Measurements from ENCODE around the gene PLA2G1B.

PLA2G1B gene

DNA sequence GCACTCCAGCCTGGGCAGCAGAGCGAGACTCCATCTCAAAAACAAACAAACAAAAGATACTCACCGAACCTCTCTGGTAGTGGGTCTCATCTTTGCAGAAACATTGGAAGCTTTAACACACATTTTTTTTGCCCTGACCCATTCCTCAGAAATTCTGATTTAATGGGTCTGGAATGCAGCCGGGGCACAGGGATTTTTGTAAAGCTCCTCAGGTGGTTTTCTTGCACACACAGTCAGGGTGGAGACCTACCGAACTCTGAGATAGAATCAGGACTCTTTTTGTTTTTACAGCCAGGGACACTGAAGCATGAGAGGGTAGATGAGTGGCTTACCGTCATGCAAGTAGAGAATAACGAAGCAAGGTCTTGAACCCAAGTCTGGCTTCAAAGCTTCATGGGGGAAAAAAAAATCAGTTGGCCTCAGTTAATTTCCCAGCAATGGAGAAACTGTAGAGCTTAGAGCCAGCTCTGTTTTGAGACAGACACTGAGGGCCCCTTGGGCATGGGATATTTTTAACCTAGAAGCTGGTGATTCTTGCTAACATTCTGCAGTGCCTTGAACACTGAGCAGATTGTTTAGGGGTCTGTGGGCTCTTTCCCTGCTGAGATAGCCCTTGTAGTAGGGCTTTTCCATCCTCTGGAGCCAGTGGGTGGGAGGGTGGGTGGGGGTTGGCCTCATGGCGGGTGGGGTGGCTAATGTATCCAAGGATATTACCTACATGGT is 40.6 kb downstream of the PLA2G1B start:
- no peak for TF ChIP-seq REST (IDR thresholded peaks at IDR 0.05; ENCODE audit: insufficient read depth in 1 of 2, low read depth in 2 of 2, low read length in 2 of 2)
- no peak for TF ChIP-seq TAF1 (IDR thresholded peaks at IDR 0.05; ENCODE audit: borderline replicate concordance, insufficient read depth, low read length)
- TF ChIP-seq FOXP2 (optimal IDR thresholded peaks at IDR 0.05; ENCODE audit: borderline replicate concordance, extremely low read depth, extremely low read length, insufficient read depth), result no peak
- TF ChIP-seq SIN3A (IDR thresholded peaks at IDR 0.05; ENCODE audit: borderline replicate concordance, insufficient read depth, low read length), result no peak
- TF ChIP-seq POLR2AphosphoS5 (IDR thresholded peaks at IDR 0.05; ENCODE audit: low read depth, low read length), result no peak

DNA sequence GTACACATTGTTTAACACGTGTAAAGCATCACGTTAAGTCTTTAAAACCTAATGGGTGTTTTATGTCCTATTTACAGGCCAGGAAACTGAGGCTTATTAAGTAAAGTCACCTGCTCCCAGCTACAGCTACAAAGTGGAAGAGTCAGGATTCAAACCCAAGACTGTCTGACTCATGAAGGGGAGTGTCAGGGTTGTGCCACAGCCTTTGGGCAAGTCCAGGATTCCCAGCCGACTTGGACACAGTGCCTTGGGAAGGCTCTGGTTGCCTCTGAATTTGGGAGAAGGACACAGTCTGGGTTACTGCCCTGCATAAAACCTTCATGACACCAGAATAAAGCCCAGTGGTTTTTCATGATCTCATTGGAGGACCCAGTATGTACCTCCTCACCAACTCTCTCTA is 43.2 kb downstream of the PLA2G1B start:
- TF ChIP-seq TAF1 (IDR thresholded peaks at IDR 0.05; ENCODE audit: borderline replicate concordance, insufficient read depth, low read length), result no peak
- TF ChIP-seq SIN3A (IDR thresholded peaks at IDR 0.05; ENCODE audit: borderline replicate concordance, insufficient read depth, low read length), result no peak
- no peak for TF ChIP-seq POLR2AphosphoS5 (IDR thresholded peaks at IDR 0.05; ENCODE audit: low read depth, low read length)
- TF ChIP-seq REST (IDR thresholded peaks at IDR 0.05; ENCODE audit: insufficient read depth in 1 of 2, low read depth in 2 of 2, low read length in 2 of 2), result no peak
- TF ChIP-seq FOXP2 (optimal IDR thresholded peaks at IDR 0.05; ENCODE audit: borderline replicate concordance, extremely low read depth, extremely low read length, insufficient read depth), result no peak

DNA sequence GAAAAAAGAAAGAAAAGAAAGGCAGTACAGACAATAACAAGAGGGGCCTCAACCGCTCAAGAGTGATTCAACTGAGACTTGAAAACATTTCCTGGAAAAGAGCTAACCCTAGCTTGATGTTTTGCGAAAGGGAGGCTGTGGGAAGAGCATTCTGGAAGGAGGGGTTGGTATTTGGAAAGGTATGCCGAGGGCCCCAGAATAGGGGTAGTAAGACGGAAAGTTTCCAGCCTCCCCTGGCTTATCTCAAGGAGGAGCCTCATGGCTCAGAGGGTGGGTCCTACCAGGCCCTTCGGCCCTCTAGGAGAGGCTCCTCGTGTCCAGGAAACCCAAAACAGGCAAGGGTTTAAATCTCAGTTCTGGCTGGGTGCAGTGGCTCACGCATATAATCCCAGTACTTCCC is 44.3 kb downstream of the PLA2G1B start:
- TF ChIP-seq FOXP2 (optimal IDR thresholded peaks at IDR 0.05; ENCODE audit: borderline replicate concordance, extremely low read depth, extremely low read length, insufficient read depth) (no peak), REST (IDR thresholded peaks at IDR 0.05; ENCODE audit: insufficient read depth in 1 of 2, low read depth in 2 of 2, low read length in 2 of 2) (no peak), SIN3A (IDR thresholded peaks at IDR 0.05; ENCODE audit: borderline replicate concordance, insufficient read depth, low read length) (no peak), TAF1 (IDR thresholded peaks at IDR 0.05; ENCODE audit: borderline replicate concordance, insufficient read depth, low read length) (no peak), POLR2AphosphoS5 (IDR thresholded peaks at IDR 0.05; ENCODE audit: low read depth, low read length) (no peak)

DNA sequence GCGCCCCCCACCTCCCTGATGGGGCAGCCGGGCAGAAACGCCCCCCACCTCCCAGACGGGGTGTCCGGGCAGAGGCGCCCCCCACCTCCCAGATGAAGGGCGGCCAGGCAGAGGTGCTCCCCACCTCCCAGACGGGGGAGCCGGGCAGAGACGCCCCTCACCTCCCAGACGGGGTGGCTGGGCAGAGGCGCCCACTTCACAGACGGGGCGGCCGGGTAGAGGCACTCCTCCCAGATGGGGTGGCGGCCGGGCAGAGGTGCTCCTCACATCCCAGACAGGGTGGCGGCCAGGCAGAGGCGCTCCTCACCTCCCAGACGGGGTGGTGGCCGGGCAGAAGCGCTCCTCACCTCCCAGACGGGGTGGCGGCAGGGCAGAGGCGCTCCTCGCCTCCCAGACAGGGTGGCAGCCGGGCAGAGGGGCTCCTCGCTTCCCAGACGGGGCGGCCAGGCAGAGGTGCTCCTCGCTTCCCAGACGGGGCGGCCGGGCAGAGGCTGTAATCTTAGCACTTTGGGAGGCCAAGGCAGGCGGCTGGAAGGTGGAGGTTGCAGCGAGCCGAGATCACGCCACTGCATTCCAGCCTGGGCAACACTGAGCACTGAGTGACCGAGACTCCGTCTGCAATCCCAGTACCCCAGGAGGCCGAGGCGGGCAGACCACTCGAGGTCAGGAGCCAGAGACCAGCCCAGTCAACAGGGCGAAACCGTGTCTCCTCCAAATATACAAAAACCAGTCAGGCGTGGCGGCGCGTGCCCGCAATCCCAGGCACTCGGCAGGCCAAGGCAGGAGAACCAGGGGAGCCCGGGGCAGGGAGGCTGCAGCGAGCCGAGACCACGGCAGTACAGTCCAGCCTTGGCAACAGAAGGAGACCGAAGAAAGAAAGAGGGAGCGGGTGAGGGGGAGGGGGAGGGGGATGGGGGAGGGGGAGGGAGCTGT is 49.2 kb downstream of the PLA2G1B start:
- TF ChIP-seq POLR2AphosphoS5 (IDR thresholded peaks at IDR 0.05; ENCODE audit: low read depth, low read length), result no peak

GRCh38 chr12:120276734-120277133 is 50.8 kb downstream of the PLA2G1B start:
- no peak for TF ChIP-seq POLR2AphosphoS5 (IDR thresholded peaks at IDR 0.05; ENCODE audit: low read depth, low read length)
- no peak for TF ChIP-seq SIN3A (IDR thresholded peaks at IDR 0.05; ENCODE audit: borderline replicate concordance, insufficient read depth, low read length)
- no peak for TF ChIP-seq FOXP2 (optimal IDR thresholded peaks at IDR 0.05; ENCODE audit: borderline replicate concordance, extremely low read depth, extremely low read length, insufficient read depth)
- TF ChIP-seq TAF1 (IDR thresholded peaks at IDR 0.05; ENCODE audit: borderline replicate concordance, insufficient read depth, low read length), result no peak
- TF ChIP-seq REST (IDR thresholded peaks at IDR 0.05; ENCODE audit: insufficient read depth in 1 of 2, low read depth in 2 of 2, low read length in 2 of 2), result no peak
